Retina (tissue), 1 donor: ENCODE measurements around the gene NUP188.

Experiments
- DNase-seq: peaks from one replicate; pipeline ENCODE4 v3.0.0-alpha.2; 2016

The NUP188 gene, protein sequence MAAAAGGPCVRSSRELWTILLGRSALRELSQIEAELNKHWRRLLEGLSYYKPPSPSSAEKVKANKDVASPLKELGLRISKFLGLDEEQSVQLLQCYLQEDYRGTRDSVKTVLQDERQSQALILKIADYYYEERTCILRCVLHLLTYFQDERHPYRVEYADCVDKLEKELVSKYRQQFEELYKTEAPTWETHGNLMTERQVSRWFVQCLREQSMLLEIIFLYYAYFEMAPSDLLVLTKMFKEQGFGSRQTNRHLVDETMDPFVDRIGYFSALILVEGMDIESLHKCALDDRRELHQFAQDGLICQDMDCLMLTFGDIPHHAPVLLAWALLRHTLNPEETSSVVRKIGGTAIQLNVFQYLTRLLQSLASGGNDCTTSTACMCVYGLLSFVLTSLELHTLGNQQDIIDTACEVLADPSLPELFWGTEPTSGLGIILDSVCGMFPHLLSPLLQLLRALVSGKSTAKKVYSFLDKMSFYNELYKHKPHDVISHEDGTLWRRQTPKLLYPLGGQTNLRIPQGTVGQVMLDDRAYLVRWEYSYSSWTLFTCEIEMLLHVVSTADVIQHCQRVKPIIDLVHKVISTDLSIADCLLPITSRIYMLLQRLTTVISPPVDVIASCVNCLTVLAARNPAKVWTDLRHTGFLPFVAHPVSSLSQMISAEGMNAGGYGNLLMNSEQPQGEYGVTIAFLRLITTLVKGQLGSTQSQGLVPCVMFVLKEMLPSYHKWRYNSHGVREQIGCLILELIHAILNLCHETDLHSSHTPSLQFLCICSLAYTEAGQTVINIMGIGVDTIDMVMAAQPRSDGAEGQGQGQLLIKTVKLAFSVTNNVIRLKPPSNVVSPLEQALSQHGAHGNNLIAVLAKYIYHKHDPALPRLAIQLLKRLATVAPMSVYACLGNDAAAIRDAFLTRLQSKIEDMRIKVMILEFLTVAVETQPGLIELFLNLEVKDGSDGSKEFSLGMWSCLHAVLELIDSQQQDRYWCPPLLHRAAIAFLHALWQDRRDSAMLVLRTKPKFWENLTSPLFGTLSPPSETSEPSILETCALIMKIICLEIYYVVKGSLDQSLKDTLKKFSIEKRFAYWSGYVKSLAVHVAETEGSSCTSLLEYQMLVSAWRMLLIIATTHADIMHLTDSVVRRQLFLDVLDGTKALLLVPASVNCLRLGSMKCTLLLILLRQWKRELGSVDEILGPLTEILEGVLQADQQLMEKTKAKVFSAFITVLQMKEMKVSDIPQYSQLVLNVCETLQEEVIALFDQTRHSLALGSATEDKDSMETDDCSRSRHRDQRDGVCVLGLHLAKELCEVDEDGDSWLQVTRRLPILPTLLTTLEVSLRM (N-terminal part only)

DNA sequence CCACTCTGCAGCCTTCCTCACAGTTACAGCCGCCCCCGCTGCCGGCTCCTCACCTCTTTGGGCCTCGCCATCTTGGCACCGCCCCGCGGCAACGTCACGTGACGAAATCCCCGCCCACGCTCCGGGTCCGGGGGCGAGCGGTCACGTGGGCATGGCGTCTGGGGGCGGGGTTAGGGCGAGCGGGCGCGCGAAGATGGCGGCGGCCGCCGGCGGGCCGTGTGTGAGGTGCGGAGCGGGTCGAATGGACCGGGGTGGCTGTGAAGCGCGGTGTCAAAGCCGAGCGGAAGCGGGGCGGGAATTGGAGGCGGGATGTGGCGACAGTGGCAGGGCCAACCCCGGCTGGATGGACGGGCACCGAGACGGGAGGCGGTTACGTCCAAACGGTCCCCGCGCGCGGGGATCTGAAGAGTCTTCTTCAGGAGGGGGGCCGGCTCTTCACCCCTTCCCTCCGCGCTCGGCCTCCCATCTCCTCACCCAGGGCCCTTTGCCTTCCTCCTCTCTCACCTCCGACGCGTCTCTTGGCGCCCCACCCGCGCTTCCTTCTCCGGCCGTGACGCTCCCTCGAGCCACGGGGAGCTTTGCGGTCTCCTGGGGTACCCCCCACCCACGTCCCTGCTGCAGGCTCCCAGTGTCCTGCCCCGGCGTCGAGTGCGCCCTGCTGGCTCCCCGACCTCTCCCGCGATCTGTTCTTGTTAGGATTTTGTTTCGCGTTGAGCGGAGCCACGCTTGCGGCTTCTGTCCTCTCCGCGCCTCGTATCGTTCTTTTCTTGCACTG is at the start of gene NUP188, which contains the start of gene DOLK:
TSS of gene NUP188 (plus strand) at position 173 of the 775 bp plus-strand sequence. CDS start at position 194, 21 bp downstream.
TSS of gene DOLK (minus strand) at position 77 of the 775 bp plus-strand sequence. CDS start 300 bp downstream, outside the sequence.
- DNase-seq = peak; percentile 97

DNA sequence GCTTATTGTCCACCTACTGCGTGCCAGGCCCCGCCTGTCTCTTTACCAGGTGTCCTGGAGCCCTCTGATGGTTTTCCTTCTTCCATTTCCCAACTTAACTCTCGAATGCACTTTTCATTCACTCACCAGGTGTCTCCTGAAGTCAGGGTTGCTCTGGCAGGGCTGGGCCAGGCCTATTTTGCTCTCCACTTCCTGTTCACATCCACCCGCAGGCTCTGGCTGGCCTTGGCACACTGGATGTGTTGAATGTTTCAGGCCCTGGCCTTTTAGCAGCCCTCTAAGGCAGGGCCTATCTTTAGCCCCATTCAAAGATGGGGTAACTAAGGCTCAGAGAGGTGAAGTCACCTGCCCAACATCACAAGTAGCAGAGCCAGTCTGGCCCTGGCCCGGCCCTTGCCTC is 49.1 kb upstream of the NUP188 start:
- DNase-seq = no peak

- DNase-seq = no peak
These were observed 48.5 kb upstream of the NUP188 start for GRCh38 chr9:128898845-128899565.

DNA sequence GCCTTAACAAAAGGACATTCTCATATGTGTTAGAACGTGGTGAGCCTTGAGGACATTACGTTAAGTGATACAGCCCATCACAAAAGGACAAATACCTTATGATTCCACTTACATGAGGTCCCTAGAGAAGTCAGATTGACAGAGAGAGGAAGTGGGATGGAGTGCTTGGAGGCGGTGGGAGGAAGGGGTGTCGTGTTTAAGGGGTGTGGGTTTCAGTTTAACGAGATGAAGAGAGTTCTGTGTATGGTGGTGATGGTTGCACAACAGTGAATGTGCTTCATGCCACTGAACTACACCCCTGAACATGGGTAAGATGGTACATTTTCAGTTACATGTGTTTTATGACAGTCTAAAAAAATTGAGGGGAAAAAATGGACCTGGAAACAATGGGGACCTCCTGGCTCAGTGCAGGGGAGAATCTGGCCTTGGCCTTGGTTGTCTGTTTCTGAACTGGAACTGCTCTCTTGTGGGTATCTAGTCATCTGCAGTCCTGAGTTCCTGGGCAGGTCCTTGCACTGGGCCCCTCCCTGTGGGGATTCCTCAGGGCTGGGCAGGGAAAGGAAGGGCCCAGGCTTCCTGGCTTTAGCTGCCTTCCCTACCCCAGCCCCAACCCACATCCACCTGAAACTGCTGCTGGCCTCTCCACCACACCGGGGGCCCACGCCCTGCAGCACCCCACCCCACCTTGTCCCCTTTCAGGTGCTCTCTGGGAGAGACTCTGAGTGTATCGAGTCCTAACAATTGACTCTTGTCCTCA is 47.8 kb upstream of the NUP188 start:
- no peak for DNase-seq

DNA sequence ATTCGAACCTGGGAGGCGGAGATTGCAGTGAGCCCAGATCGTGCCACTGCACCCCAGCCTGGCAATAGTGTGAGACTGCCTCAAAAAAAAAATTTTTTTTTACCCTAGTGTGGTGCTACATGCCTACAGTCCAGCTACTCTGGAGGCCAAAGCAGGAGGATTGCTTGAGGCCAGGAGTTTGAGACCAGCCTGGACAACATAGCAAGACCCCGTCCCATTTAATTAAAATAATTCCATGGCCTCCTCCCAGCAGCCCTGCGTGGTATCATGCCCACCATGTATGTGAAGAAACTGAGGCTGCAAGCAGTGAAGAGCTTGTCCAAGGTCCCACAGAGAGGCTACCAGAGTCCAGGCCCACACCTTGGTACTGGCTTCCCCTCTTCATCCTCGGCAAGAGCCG is 46.1 kb upstream of the NUP188 start:
- no peak for DNase-seq

- no peak for DNase-seq
These were observed 45.7 kb upstream of the NUP188 start for GRCh38 chr9:128901822-128902221.

GRCh38 chr9:128902351-128903078 is 45.0 kb upstream of the NUP188 start:
- no peak for DNase-seq

- DNase-seq = no peak
These were observed 44.4 kb upstream of the NUP188 start for GRCh38 chr9:128903079-128903461.

GRCh38 chr9:128903871-128904620 is 43.5 kb upstream of the NUP188 start:
- no peak for DNase-seq

GRCh38 chr9:128905964-128906363 is 41.5 kb upstream of the NUP188 start:
- no peak for DNase-seq

DNA sequence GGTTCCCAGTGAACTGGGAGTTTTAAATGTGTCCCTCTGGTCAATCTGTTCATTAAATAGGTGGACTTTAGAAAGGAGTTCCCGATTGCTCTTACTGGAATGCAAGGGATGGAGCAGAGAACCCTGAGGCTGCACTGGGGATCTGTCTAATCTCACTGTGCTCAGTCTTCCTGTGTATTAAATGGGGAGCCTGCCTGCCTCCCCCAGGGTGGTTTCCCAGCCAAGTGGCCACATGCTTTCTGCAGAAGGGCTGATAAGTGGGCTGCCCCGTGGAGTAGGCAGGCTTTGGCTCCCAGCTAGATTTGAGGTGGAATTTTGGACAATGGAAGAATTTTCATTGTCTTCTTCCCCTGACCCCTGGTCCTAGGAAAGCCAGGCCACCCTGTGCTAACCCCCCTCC is 40.8 kb upstream of the NUP188 start:
- no peak for DNase-seq

DNA sequence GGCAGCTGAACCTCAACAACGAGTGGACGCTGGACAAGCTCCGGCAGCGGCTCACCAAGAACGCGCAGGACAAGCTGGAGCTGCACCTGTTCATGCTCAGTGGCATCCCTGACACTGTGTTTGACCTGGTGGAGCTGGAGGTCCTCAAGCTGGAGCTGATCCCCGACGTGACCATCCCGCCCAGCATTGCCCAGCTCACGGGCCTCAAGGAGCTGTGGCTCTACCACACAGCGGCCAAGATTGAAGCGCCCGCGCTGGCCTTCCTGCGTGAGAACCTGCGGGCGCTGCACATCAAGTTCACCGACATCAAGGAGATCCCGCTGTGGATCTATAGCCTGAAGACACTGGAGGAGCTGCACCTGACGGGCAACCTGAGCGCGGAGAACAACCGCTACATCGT is 39.1 kb upstream of the NUP188 start:
- DNase-seq = no peak

- DNase-seq = no peak
These were observed 37.6 kb upstream of the NUP188 start for GRCh38 chr9:128909859-128910258.

DNA sequence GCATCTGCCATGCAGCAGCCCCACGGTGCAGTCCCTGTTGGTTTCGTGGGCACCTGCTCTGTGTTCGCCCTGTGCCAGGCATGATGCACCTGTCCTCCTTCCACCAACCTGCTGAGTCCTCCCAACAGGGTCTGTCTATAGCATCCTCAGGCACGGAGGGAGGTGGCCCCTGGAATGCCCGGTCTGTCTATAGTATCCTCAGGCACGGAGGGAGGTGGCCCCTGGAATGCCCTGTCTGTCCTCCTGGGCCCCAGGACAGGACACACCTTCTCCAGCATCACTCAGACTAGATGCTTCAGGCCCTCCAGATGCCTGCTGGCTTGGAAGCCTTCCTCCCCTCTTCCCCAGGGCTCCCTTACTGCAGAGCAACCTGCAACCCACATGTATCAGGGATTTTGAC is 36.6 kb upstream of the NUP188 start:
- no peak for DNase-seq

GRCh38 chr9:128911529-128912035 is 35.9 kb upstream of the NUP188 start:
- no peak for DNase-seq

DNA sequence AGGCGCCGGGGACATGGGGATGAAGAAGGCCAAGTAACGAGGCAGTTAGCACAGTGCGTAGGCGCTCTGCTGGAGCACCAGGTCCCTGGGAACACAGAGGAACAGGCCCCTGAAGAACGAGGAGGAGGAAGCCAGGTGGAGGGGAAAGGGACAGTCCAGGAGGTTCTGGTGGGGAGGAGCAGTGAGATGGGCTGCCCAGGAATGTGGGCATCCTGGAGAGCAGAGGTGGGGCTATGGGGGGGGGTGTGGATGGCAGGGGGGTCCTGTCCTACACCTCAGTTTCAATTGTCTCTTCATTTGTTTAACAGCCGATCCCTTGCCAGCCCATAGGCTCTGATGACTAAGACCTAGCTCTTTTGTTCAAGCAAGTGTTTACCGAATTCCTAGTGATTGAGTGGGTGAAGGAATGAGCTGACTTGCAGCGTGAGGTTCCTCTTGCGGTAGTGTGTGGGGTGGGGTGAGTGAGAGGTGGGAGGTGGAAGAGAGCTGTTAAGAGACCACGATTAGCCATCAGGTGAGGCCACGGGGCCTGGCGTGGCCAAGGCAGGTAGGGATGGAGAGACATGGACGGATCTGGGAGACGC is 35.1 kb upstream of the NUP188 start:
- no peak for DNase-seq

- DNase-seq = no peak
These were observed 34.2 kb upstream of the NUP188 start for GRCh38 chr9:128913048-128913900.
